OCI-LY7 (cell line): Measurements from ENCODE around the gene OR10A3.

Source experiments
- CTCF ChIP-seq: fragments of 200-600 bp; sonication (generic); conservative IDR thresholded peaks from 2 replicates; pipeline ENCODE4 v1.5.1; 2014; ENCODE audit warnings: mild to moderate bottlenecking, antibody characterized with exemption, low read length, moderate library complexity, mixed read lengths
- EZH2phosphoT487 ChIP-seq: fragments of 200-600 bp; sonication (generic); IDR thresholded peaks from 2 replicates; pipeline ENCODE4 v1.6.1; 2018; ENCODE audit warnings: low read depth, borderline replicate concordance, mild to moderate bottlenecking, mixed run types, antibody characterized with exemption, low read length, moderate library complexity, mixed read lengths

- TF ChIP-seq CTCF (no peak), EZH2phosphoT487 (no peak)
Measured at GRCh38 chr11:7944123-7944522, 2.6 kb upstream of the OR10A3 start.
